GM12892 (cell line): ENCODE data around the gene LKAAEAR1.

Experiments
- POLR2A ChIP-seq: IDR thresholded peaks from 2 replicates; pipeline ENCODE4 v1.6.1; 2011; ENCODE audit warnings: low read depth, low read length, control low read depth
- POLR2AphosphoS5 ChIP-seq: IDR thresholded peaks from 2 replicates; pipeline ENCODE4 v1.6.1; 2011; ENCODE audit warnings: low read depth, low read length, control low read depth

DNA sequence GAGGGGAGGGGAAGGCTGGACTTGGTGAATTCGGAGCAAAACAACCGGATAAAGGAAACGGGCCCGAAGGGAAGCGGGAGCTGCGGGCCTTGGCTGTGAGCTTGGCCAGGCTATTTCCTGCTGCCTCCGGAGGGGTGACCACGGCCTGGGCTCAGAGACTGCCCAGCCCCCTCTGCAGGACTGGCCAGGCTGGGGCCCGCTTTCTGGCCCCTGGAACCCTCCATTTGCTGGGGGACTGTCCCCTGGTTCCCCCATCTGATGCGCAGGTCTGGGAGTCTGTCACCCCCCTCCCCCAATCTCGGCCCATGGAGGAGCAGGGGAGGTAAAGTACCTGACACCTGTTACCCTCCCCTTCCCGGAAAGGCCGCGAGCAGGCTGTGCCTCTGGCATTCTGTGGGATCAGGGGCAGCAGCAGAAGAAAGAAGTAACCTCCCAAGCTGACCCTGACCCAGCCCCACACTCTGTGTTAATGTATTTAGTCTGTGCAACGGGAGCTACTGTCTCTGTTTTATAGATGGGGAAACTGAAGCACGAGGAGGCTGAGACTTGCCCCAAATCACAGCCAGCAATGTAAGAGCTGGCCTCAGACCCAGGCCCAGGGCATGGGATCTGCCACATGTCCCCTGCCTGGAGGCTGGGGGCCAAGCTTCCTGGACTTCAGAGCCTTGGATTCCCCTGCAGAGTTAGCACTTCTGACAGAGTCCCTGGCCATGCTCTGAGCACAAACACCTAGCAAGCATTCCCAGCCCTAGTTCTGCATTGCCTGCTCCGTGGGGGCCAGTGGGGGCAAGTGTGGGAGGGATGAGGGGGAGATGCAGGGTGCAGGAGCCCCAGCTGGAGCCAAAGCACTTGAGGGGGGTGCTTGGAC, 44.7 kb downstream of the LKAAEAR1 start:
- TF ChIP-seq POLR2AphosphoS5 (no peak), POLR2A (no peak)
